H9 (cell line): ENCODE data around the gene OR52H1. TPM values are rescaled to one million over a fixed set of nuclear protein-coding genes. Genes with fewer than 3 reads are reported as not detected.

Experiments used
- DNase-seq: peaks from one replicate; pipeline ENCODE4 v3.0.0-alpha.2; 2017
- H2AFZ ChIP-seq: one replicate; pipeline ENCODE4 v1.6.1; 2013; ENCODE audit warnings: mild to moderate bottlenecking, low read length, control low read depth, moderate library complexity
- H2AK5ac ChIP-seq: 2 replicates; pipeline ENCODE4 v1.6.1; 2013; ENCODE audit warnings: low read length, control low read depth, mixed read lengths; ENCODE audit not compliant: insufficient read length
- H2BK120ac ChIP-seq: one replicate; pipeline ENCODE4 v1.6.1; 2013; ENCODE audit warnings: low read depth, mild to moderate bottlenecking, low read length, control low read depth, inconsistent platforms; ENCODE audit not compliant: poor library complexity, severe bottlenecking
- H2BK12ac ChIP-seq: 2 replicates; pipeline ENCODE4 v1.6.1; 2013; ENCODE audit warnings: low read length, control low read depth, mixed read lengths, low read depth; ENCODE audit not compliant: insufficient read length
- H2BK15ac ChIP-seq: 2 replicates; pipeline ENCODE4 v1.6.1; 2013; ENCODE audit warnings: low read depth, low read length, control low read depth
- H2BK20ac ChIP-seq: one replicate; pipeline ENCODE4 v1.6.1; 2013; ENCODE audit warnings: low read depth, mild to moderate bottlenecking, low read length, control low read depth, inconsistent platforms; ENCODE audit not compliant: poor library complexity, severe bottlenecking
- H2BK5ac ChIP-seq: 2 replicates; pipeline ENCODE4 v1.6.1; 2013; ENCODE audit warnings: low read length, control low read depth, mixed read lengths; ENCODE audit not compliant: insufficient read length
- H3K14ac ChIP-seq: 2 replicates; pipeline ENCODE4 v1.6.1; 2013; ENCODE audit warnings: low read length, control low read depth; ENCODE audit not compliant: insufficient read depth
- H3K18ac ChIP-seq: 2 replicates; pipeline ENCODE4 v1.6.1; 2013; ENCODE audit warnings: low read depth, mild to moderate bottlenecking, mixed read lengths, low read length, control low read depth; ENCODE audit not compliant: insufficient read length
- H3K23ac ChIP-seq: 2 replicates; pipeline ENCODE4 v1.6.1; 2013; ENCODE audit warnings: low read length, control low read depth, mixed read lengths, low read depth; ENCODE audit not compliant: insufficient read length
- H3K23me2 ChIP-seq: 2 replicates; pipeline ENCODE4 v1.6.1; 2013; ENCODE audit warnings: low read depth, mild to moderate bottlenecking, mixed read lengths, low read length, control low read depth; ENCODE audit not compliant: insufficient read length, poor library complexity, severe bottlenecking
- H3K27ac ChIP-seq: 2 replicates; pipeline ENCODE4 v1.5.1; 2013; ENCODE audit warnings: low read length, control low read depth, mixed read lengths, low read depth; ENCODE audit not compliant: insufficient read length
- H3K27me3 ChIP-seq: 2 replicates; pipeline ENCODE4 v1.6.1; 2013; ENCODE audit warnings: low read length, control low read depth, inconsistent platforms; ENCODE audit not compliant: insufficient read depth
- H3K4ac ChIP-seq: 2 replicates; pipeline ENCODE4 v1.6.1; 2013; ENCODE audit warnings: low read depth, mild to moderate bottlenecking, control low read depth, inconsistent platforms, low read length, moderate library complexity
- H3K4me1 ChIP-seq: 2 replicates; pipeline ENCODE4 v1.6.1; 2013; ENCODE audit warnings: low read length, control low read depth, inconsistent platforms; ENCODE audit not compliant: insufficient read depth
- H3K4me2 ChIP-seq: 2 replicates; pipeline ENCODE4 v1.6.1; 2013; ENCODE audit warnings: low read length, control low read depth, mixed read lengths; ENCODE audit not compliant: insufficient read length, insufficient read depth
- H3K56ac ChIP-seq: 2 replicates; pipeline ENCODE4 v1.6.1; 2013; ENCODE audit warnings: low read depth, mild to moderate bottlenecking, mixed read lengths, low read length, control low read depth; ENCODE audit not compliant: insufficient read length
- H3K79me1 ChIP-seq: 2 replicates; pipeline ENCODE4 v1.6.1; 2013; ENCODE audit warnings: low read depth, mild to moderate bottlenecking, moderate library complexity, low read length, control low read depth, inconsistent platforms; ENCODE audit not compliant: insufficient read depth, poor library complexity, severe bottlenecking
- H3K79me2 ChIP-seq: 2 replicates; pipeline ENCODE4 v1.6.1; 2013; ENCODE audit warnings: low read length, control low read depth, inconsistent platforms; ENCODE audit not compliant: insufficient read depth
- H3K9ac ChIP-seq: 2 replicates; pipeline ENCODE4 v1.6.1; 2013; ENCODE audit warnings: low read length, control low read depth, mixed read lengths; ENCODE audit not compliant: insufficient read length; ENCODE audit errors: extremely low read depth
- H3K9me3 ChIP-seq: one replicate; pipeline ENCODE4 v1.6.1; 2013; ENCODE audit warnings: low read depth, low read length, inconsistent platforms; ENCODE audit not compliant: control insufficient read depth
- H3T11ph ChIP-seq: one replicate; pipeline ENCODE4 v1.6.1; 2013; ENCODE audit warnings: mild to moderate bottlenecking, low read length, control low read depth, inconsistent platforms
- H4K20me1 ChIP-seq: one replicate; pipeline ENCODE4 v1.6.1; 2013; ENCODE audit not compliant: control insufficient read depth, insufficient read length, insufficient read depth
- H4K5ac ChIP-seq: 2 replicates; pipeline ENCODE4 v1.6.1; 2013; ENCODE audit warnings: low read depth, mild to moderate bottlenecking, mixed read lengths, low read length, control low read depth; ENCODE audit not compliant: insufficient read length
- H4K8ac ChIP-seq: replicated peaks from 2 replicates; pipeline ENCODE4 v1.6.1; 2013; ENCODE audit warnings: low read length, control low read depth, mixed read lengths, low read depth; ENCODE audit not compliant: insufficient read length
- H4K91ac ChIP-seq: 2 replicates; pipeline ENCODE4 v1.6.1; 2013; ENCODE audit warnings: low read depth, mild to moderate bottlenecking, moderate library complexity, mixed read lengths, low read length, control low read depth; ENCODE audit not compliant: insufficient read length
- H3K27ac Mint-ChIP-seq, 3 experiments: 2 replicates in 2 of 3; 3 replicates in 1 of 3; pipeline ENCODE4 v1.8.0; 2020 to 2021; ENCODE audit warnings: mixed read lengths in 3 of 3, mild to moderate bottlenecking in 1 of 3, moderate library complexity in 1 of 3
- H3K27me3 Mint-ChIP-seq: 2 replicates; pipeline ENCODE4 v1.8.0; 2021; ENCODE audit warnings: low read depth, mild to moderate bottlenecking, moderate library complexity, mixed read lengths
- H3K36me3 Mint-ChIP-seq, 3 experiments: 2 replicates in 2 of 3; 3 replicates in 1 of 3; pipeline ENCODE4 v1.8.0; 2020 to 2021; ENCODE audit warnings: low read depth in 3 of 3, mixed read lengths in 3 of 3; ENCODE audit not compliant: insufficient read depth in 1 of 3
- H3K4me1 Mint-ChIP-seq, 2 experiments: 2 replicates each; pipeline ENCODE4 v1.8.0; 2020; ENCODE audit warnings: mixed read lengths in 2 of 2
- H3K4me3 Mint-ChIP-seq, 2 experiments: 2 replicates in 1 of 2; 3 replicates in 1 of 2; pipeline ENCODE4 v1.8.0; 2020 to 2021; ENCODE audit warnings: mild to moderate bottlenecking in 2 of 2, mixed read lengths in 2 of 2, moderate library complexity in 1 of 2
- H3K9me3 Mint-ChIP-seq, 2 experiments: 2 replicates in 1 of 2; 3 replicates in 1 of 2; pipeline ENCODE4 v1.8.0; 2020; ENCODE audit warnings: mild to moderate bottlenecking in 2 of 2, mixed read lengths in 2 of 2, moderate library complexity in 1 of 2
- CTCF ChIP-seq: fragments of 200-600 bp; sonication (generic); conservative IDR thresholded peaks from 3 replicates; pipeline ENCODE4 v1.8.0; 2021; ENCODE audit warnings: antibody characterized with exemption, mild to moderate bottlenecking
- WGBS: extraction: QIAGEN DNeasy Blood & Tissue Kit; methylation state at CpG from one replicate; pipeline ENCODE4 v1.1.7; 2013; ENCODE audit warnings: missing lambda C conversion rate, low lambda C conversion rate, mixed read lengths; ENCODE audit not compliant: insufficient read length; ENCODE audit errors: extremely low coverage; 5-methylcytosine and 5-hydroxymethylcytosine counted together
- total RNA-seq: library from RNA; stranded (reverse); gene quantifications from 2 replicates; pipeline ENCODE4 v1.2.1, GENCODE V29; 2021

OR52H1 gene
- total RNA-seq, 1 experiment from 2014 or later = not detected

- Histone ChIP-seq H2AK5ac (no peak overlapping the region), H3T11ph (no peak overlapping the region), H4K20me1 (no peaks in the 10 kb centered on the region), H3K4ac (no peak overlapping the region), H3K56ac (no peak overlapping the region), H2BK12ac (no peak overlapping the region), H3K27me3 (no peaks in the 10 kb centered on the region), H2BK15ac (no peak overlapping the region), H3K9me3 (no peaks in the 10 kb centered on the region), H3K23ac (no peak overlapping the region), H4K91ac (no peak overlapping the region), H2BK120ac (no peak overlapping the region), H3K4me1 (no peaks in the 10 kb centered on the region), H3K9ac (no peak overlapping the region), H2AFZ (no peak overlapping the region), H3K27ac (no peak overlapping the region), H3K4me2 (no peak overlapping the region), H3K14ac (no peak overlapping the region), H4K8ac (no peak overlapping the region), H2BK5ac (no peak overlapping the region), H4K5ac (no peak overlapping the region), H3K79me2 (no peaks in the 10 kb centered on the region), H3K79me1 (no peaks in the 10 kb centered on the region), H3K23me2 (no peaks in the 10 kb centered on the region), H2BK20ac (no peak overlapping the region), H3K18ac (no peak overlapping the region)
- no peak for DNase-seq
- H3K4me3 Mint-ChIP-seq = no peak overlapping the region
- peak; percentile 27; the same call in 1 of the 3 replicates for TF ChIP-seq CTCF
- H3K36me3 Mint-ChIP-seq = no peaks in the 10 kb centered on the region
- H3K27ac Mint-ChIP-seq = no peak overlapping the region
- no peaks in the 10 kb centered on the region for H3K4me1 Mint-ChIP-seq
- H3K27me3 Mint-ChIP-seq = no peaks in the 10 kb centered on the region
- no peaks in the 10 kb centered on the region for H3K9me3 Mint-ChIP-seq
- WGBS = no CpG with 5 or more reads among the region's 9 CpGs
These were observed 41.0 kb downstream of the OR52H1 start for GRCh38 chr11:5507177-5507932.
